Measurements from ENCODE around the gene ADCY7. TPM values are rescaled to one million over a fixed set of nuclear protein-coding genes. Genes with fewer than 3 reads are reported as not detected.

ADCY7 gene
- total RNA-seq, 1 experiment from 2014 or later = 4.0 TPM

GRCh38 chr16:50286681-50287080 lies 20.3 kb downstream of the ADCY7 start:
- Histone ChIP-seq H3K23ac (ENCODE audit: insufficient read length, low read depth, low read length) (no peak overlapping the region), H3K18ac (ENCODE audit: insufficient read length, low read depth, low read length) (no peak overlapping the region), H3K4ac (ENCODE audit: low read depth, low read length) (no peak overlapping the region), H3T11ph (ENCODE audit: low read length) (no peak overlapping the region), H3K4me2 (ENCODE audit: insufficient read depth, insufficient read length, low read length) (no peak overlapping the region), H3K14ac (ENCODE audit: insufficient read depth, low read length) (no peak overlapping the region; the same call in 1 of the 2 replicates), H3K4me1 (ENCODE audit: insufficient read depth, low read length) (no peaks in the 10 kb centered on the region), H3K9me3 (ENCODE audit: control insufficient read depth, low read depth, low read length) (no peaks in the 10 kb centered on the region), H3K79me2 (ENCODE audit: insufficient read depth, low read length) (no peaks in the 10 kb centered on the region), H3K79me1 (ENCODE audit: insufficient read depth, low read depth, low read length, poor library complexity, severe bottlenecking) (no peaks in the 10 kb centered on the region), H3K56ac (ENCODE audit: insufficient read length, low read depth, low read length) (no peak overlapping the region), H3K27ac (ENCODE audit: insufficient read length, low read depth, low read length) (no peak overlapping the region), H2AFZ (ENCODE audit: low read length) (no peak overlapping the region), H2BK20ac (ENCODE audit: low read depth, low read length, poor library complexity, severe bottlenecking) (no peak overlapping the region), H3K27me3 (ENCODE audit: insufficient read depth, low read length) (no peaks in the 10 kb centered on the region), H4K20me1 (ENCODE audit: control insufficient read depth, insufficient read depth, insufficient read length) (no peaks in the 10 kb centered on the region), H2BK15ac (ENCODE audit: low read depth, low read length) (no peak overlapping the region), H4K5ac (ENCODE audit: insufficient read length, low read depth, low read length) (no peak overlapping the region), H2AK5ac (ENCODE audit: insufficient read length, low read length) (no peak overlapping the region), H3K23me2 (ENCODE audit: insufficient read length, low read depth, low read length, poor library complexity, severe bottlenecking) (no peaks in the 10 kb centered on the region), H3K9ac (ENCODE audit: extremely low read depth, insufficient read length, low read length) (no peak overlapping the region), H4K91ac (ENCODE audit: insufficient read length, low read depth, low read length) (no peak overlapping the region), H2BK120ac (ENCODE audit: low read depth, low read length, poor library complexity, severe bottlenecking) (no peak overlapping the region), H2BK5ac (ENCODE audit: insufficient read length, low read length) (no peak overlapping the region), H2BK12ac (ENCODE audit: insufficient read length, low read depth, low read length) (no peak overlapping the region), H4K8ac (replicated peaks; ENCODE audit: insufficient read length, low read depth, low read length) (no peak overlapping the region)
- WGBS (ENCODE audit: extremely low coverage, insufficient read length, low lambda C conversion rate) = no CpG with 5 or more reads among the region's 3 CpGs
- H3K4me1 Mint-ChIP-seq = peaks cover 0 to 6% of the 10 kb centered on the region in 2 experiments; a peak in 2 of 4 replicates
- peaks cover 0 to 5% (median 0%) of the 10 kb centered on the region in 3 experiments; a peak in 4 of 7 replicates for H3K36me3 Mint-ChIP-seq (ENCODE audit: insufficient read depth in 1 of 3, low read depth in 3 of 3)
- H3K9me3 Mint-ChIP-seq = peaks cover 3 to 4% of the 10 kb centered on the region in 2 experiments; a peak in 4 of 5 replicates
- H3K27ac Mint-ChIP-seq = no peak overlapping the region
- no peak overlapping the region for H3K4me3 Mint-ChIP-seq
- DNase-seq = no peak
- TF ChIP-seq, protein P1, sequence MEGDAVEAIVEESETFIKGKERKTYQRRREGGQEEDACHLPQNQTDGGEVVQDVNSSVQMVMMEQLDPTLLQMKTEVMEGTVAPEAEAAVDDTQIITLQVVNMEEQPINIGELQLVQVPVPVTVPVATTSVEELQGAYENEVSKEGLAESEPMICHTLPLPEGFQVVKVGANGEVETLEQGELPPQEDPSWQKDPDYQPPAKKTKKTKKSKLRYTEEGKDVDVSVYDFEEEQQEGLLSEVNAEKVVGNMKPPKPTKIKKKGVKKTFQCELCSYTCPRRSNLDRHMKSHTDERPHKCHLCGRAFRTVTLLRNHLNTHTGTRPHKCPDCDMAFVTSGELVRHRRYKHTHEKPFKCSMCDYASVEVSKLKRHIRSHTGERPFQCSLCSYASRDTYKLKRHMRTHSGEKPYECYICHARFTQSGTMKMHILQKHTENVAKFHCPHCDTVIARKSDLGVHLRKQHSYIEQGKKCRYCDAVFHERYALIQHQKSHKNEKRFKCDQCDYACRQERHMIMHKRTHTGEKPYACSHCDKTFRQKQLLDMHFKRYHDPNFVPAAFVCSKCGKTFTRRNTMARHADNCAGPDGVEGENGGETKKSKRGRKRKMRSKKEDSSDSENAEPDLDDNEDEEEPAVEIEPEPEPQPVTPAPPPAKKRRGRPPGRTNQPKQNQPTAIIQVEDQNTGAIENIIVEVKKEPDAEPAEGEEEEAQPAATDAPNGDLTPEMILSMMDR (conservative IDR thresholded peaks at IDR 0.05) = no peak
- H3K27me3 Mint-ChIP-seq (ENCODE audit: low read depth) = no peaks in the 10 kb centered on the region; the same call in 1 of the 2 replicates

Measured in H9 (cell line).